HG03097 (cell line): ENCODE data around the gene AQR.
"Not testable (repeated sequence)": the region's sequence is repeated elsewhere in the genome, so short reads cannot be mapped to it uniquely, and the experiment has no call there.

Source experiments
- ATAC-seq: cut with Tn5 transposase; IDR thresholded peaks from one replicate; pipeline ENCODE4 v1.9.1; 2021; ENCODE audit not compliant: unreplicated experiment, low FRiP score

AQR gene

GRCh38 chr15:34820110-34820509 is 149.4 kb downstream of the AQR start:
- no peak for ATAC-seq

DNA sequence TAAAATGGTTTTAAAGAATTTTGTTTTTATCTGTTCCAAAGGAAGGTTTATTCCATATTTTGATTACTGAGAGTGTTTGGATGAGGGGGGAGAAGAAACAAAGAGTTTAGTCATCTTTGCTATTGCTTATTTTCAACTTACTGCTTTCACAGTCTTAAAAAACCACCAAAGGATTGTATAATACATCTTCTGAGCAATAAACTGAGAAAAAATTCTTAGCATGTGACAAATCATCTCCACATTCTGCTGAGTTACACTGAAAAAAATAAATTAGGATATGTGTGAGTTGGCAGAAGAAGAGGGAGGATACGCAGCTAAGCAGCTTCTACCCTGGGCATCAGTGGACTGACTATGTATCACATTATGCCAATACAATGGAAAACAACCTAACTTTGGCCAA is 151.0 kb downstream of the AQR start:
- no peak for ATAC-seq

GRCh38 chr15:34815836-34816235 is 153.7 kb downstream of the AQR start:
- ATAC-seq = no peak

DNA sequence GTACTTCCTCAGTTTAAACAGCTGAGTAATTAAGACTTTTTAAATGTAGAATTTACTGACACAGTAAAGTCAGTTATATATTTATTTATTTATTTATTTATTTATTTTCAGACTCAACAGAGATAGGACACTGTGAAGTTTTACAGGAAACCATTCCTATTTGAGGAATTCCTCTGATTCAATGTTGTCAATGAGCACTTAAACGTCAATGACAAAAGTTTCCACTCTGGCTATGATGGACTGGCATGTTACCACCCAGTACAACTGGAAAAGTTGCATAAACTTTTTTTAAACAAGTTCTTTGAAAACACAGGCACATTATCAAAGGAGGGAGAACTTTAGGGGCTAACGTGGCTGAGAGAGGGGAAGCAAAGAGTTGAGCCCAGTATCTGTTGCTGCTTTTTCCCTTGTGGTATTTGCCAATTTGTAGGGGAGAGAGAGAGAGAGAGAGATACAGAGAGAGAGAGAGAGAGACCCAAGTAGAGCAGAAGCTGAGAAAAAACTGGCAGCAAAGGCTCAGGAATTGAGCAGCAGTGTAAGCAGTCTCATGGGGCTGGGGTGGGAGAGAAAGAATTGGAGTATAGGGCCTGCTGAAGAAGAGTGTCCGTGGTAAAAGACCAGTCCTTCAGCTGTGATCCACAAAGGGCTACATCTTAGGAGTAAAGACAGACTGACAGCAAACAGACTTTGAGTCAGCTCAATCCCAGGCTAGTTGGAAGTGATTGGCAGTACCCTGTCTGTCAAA is 155.9 kb downstream of the AQR start:
- no peak for ATAC-seq

DNA sequence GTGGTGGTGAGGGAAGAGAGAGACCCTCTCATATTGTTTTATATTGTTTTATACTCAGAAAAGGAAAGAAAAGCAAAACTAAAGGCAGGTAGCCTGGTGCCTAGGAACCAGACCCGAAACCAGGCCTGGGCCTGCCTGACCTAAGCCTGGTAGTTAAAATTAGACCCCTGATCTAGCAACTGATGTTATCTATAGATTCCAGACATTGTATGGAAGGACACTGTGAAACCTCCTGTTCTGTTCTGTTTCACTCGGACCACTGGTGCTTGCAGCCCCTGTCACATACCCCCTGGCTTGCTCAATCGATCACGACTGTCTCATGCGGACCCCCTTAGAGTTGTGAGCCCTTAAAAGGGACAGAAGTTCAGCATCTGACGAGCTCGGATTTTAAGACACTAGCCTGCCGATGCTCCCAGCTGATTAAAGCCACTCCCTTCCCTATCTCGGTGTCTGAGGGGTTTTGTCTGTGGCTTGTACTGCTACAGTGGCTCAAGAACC is 156.6 kb downstream of the AQR start:
- ATAC-seq = not testable (repeated sequence)

DNA sequence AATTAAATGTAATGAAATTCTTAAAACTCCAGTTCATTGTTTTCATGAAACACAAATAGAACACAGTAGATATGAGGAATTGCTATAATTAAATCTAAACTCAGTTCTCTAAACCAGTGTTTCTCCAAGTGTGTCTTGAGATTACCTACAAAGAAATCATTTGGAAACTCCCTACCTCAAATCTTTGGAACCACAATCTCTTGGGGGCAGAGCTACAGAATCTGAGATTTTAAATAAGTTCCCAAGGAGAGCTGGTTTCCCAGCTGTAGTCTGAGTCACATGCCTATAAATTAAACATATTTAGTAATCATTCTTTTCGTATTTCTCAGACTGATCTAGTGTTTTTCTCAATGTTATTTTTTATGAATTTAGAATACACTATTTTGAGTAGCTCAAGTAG is 157.2 kb downstream of the AQR start:
- ATAC-seq = no peak

DNA sequence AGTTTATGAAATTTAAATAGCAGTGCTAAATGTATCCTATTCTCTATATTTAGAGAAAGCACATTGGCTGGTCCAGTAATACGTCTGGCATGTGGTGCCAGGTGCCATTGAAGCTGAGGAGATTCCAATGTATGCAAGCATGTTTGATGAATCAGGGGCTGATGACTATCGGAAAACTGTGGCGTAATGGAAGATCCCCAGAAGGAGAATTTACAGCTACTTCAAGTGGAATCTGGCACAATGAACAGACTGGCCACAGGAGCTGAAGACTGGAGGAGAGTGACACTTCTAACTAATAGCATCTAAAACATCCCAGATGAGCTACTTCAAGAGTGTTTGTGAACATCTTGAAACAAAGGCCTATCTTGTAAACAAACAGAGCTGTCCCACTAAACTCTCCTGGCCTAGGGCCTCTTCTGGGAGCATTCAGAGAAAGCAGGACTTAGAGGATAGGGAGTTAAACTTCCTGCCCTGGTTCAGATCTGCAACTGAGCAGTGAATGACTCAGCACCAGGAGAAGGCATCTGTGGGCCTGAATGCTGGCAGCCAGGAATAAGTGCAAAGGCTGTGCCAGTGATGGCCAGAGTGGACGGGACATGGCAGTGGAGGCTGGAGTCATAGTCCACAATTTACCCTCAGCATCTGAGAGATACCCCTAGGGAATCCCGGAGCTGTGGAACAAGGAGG is 159.0 kb downstream of the AQR start:
- ATAC-seq = no peak

- no peak for ATAC-seq
These were observed 160.4 kb downstream of the AQR start for GRCh38 chr15:34809186-34809585.

DNA sequence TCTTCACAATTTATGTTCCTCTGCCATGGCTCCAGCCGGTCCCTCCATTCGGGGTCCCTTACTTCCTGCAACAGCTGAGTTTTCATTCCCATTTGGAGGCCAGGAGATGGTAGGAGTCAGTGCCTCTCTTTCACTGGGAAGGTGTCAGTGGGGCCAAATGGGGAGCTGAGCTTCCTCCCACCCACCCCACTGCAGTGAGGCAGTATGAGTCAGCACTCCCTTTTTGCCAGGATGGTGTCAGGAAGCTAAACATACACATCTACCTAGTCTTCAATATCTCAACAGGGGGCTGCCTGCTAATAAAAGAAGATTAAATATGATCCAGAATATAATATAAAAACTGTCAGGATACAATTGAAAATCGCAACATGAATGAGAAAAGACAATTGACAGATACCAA is 161.5 kb downstream of the AQR start:
- ATAC-seq = no peak

GRCh38 chr15:34807241-34807640 is 162.3 kb downstream of the AQR start:
- not testable (repeated sequence) for ATAC-seq

GRCh38 chr15:34804776-34805175 is 164.8 kb downstream of the AQR start:
- no peak for ATAC-seq

- ATAC-seq = no peak
These were observed 165.4 kb downstream of the AQR start for GRCh38 chr15:34804113-34804512.

DNA sequence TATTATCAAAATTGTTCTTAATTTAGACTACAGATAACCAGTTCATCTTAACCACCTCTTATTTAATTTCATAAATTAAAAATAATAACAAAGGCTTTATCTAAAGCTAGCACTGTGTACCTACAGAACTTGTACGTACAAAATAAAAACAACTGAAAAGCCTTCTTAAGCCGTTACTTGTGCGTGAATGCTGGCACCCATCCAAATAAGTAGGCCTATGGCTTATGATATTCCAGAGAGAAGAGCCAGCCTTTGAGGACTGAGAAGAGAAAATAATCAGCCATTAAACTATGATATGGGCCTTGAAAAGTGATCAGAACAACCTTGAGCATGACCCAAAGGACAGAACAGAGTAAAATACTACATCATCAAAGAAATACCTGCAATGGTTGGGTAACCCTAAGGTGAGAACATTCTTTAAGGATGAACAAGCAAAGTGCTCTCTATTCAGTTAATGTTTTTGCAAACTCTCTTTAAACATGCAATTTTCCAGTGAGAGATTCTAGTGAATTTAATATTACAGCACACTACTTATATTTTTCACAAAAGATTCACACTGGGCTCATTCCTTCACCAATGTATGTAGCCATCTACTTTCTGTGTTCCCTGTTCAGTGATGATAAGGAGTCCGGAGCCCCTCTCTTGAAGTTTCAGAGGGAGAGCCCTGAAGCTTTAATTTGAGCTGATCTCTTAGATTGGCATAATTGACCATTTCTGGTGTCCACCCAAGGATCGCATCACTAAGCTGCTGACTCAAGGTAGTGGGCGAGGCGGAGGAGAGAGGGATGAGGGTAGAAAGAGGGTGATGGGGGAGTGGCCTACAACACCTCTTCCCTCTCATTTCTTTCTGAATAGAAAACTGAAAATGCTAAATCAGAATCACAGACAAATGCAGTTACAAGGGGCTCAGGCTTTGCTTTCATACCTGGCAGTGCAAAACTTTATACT is 166.5 kb downstream of the AQR start:
- no peak for ATAC-seq

- no peak for ATAC-seq
These were observed 167.2 kb downstream of the AQR start for GRCh38 chr15:34802371-34802770.
